SW480 (cell line): ENCODE measurements around the gene SNRPB.
"Not testable (repeated sequence)": the region's sequence is repeated elsewhere in the genome, so short reads cannot be mapped to it uniquely, and the experiment has no call there.

Source experiments
- DNase-seq: peaks from one replicate; pipeline ENCODE4 v3.0.0-alpha.2; 2016; ENCODE audit warnings: low spot score

The SNRPB gene

DNA sequence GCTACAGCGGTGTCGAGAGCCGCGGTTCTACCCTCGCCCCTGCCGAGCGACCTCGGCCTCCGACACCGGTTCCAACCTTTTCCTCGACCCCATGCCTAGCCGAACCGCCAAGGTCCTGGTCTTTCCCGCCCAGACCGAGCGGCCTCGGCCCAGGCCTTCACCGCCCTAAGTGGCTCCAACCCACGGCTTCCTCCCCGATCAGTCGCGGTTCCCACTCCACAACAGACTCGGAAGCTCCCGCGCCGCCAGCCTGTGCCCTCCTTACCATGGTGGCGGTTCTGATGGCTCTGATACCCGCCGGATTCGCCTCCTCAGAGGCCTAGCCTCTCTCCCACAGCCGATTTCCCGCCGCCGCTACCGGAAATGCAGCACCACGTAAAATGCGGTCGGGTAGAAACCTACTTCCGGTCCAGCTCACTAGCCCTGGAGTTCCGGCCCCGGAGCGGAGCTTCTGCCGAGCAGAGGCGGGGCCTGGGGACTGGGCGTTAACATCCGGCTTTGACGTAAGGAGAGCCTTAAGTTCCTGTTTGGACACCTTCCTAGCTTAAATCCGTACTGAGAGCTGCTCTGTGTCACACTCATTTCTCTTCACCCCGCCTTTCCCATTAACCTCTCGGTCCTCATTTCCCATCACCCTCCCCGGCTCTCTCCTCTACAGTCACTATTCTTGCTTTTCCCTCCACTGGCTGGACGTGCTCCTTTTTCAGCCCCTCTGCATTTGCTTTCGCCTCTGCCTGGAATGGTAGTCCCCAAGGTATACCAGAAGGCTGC lies at the start of gene SNRPB:
Gene SNRPB, minus strand, starts transcription at position 367 of the 771 bp plus-strand sequence. Its CDS starts 99 bp downstream, at position 268.
- peak; percentile 100 for DNase-seq

DNA sequence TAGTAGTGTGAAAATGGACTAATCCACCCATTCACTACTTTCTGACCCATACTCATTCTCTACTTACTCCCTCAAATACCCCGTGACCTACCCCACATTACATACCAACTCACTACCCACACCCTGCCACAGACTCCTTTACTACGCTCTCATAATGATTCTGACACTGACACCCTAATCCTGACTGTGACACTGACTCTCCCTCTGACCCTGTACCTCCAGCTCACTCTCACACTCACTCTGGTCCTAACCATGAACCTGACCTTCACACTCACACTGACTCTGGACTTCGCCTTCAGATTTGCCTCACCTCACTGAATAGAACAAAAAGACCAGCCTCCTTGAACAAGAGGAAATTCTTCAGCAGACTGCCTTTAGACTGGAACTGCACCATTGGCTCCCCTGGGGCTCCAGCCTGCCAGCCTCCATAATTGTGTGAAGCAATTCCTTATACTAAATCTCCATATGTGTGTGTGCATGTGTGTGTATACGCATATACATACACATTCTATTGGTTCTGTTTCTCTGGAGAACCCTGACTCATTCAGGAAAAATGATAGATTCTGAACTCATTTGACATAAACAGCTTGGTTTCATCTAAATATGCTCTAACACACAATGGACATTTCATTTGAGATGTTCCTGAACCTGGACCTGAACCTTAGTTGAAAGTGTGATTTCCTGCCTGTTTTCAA lies 48.7 kb upstream of the SNRPB start:
- no peak for DNase-seq

DNA sequence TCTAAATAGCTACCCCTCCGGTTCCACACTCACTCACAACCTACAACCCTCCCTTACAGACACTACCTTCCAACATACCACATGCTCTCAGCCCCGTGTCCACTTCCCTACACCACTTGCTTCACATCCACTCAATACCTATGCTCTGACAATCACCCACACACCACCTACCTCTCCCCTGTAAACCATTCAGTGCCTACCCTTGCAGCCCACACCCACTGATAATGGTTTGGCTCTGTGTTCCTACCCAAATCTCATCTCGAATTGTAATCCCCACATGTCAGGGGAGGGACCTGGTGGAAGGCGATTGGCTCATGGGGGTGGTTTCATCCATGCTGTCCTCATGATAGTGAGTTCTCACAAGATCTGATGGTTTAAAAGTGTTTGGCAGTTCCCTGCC lies 48.0 kb upstream of the SNRPB start:
- DNase-seq = no peak

DNA sequence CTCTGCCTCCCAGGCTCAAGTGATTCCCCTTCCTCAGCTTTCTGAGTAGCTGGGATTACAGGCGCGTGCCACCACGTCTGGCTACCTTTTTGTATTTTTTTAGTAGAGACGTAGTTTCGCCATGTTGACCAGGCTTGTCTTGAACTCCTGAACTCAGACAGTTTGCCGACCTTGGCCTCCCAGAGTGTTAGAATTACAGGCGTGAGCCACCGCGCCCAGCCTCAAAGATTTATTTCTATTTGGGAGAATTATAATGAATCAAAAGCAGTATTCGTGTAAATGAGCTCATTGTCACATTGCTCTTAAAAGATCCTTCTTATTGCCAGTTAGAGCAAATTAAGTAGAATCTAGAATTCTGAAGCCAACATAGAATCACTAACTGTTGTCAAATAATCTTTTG lies 47.5 kb upstream of the SNRPB start:
- DNase-seq = no peak

DNA sequence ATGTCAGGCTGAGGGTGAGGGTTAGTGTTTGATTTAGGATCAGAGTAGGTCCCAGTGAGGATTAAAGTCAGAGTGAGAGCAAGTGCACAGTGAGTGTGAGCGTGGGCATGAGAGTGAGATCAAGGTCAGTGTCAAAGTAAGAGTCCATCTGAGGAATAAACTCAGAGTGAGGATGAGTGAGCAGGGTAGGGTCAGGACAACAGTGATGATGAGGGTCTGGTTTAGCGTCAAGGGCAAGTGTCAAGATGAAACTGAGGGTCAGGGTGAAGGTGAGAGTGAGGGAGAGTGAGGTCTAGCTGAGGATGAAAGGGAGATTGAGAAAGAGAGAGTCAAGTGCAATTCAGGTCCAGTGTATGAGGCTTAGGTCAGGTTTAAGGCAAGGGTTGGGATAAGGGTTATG lies 45.8 kb upstream of the SNRPB start:
- DNase-seq = no peak

DNA sequence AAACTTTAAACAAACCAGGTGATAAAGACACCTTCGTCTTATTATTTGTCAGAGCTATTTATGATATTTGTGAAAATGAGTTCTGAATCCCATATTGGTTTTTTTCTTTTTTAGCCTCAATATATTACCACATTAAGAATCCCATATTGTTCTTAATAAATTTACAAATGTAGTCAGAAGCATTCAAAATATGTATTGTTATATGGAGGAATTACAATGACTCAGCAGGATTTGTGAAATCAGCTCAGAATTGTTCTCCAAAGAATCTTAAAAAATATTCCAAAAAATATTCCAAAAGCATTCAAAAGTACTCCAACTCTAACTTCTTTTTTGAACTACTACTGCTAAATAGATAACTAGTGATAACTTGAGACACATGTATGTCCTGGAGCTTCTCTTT lies 44.6 kb upstream of the SNRPB start:
- DNase-seq = no peak

DNA sequence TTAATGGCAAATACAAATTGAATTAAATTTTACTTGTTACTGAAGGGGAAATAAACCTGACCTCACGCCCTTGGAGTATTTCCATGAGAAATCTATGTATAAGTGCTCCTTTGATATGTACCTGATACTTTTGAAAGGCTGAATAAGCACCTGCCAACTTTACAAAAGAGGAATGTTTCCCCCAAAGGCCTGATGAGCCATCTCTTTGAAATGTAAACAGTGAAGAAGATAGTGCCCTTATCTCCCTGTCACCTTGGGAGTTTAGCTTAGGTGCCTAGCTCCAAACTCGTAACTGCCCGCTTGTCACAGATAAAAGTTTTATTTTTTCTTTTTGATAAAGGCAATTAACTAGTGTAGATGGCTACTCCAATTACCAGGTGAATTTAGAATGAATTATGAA lies 39.2 kb upstream of the SNRPB start:
- no peak for DNase-seq

DNA sequence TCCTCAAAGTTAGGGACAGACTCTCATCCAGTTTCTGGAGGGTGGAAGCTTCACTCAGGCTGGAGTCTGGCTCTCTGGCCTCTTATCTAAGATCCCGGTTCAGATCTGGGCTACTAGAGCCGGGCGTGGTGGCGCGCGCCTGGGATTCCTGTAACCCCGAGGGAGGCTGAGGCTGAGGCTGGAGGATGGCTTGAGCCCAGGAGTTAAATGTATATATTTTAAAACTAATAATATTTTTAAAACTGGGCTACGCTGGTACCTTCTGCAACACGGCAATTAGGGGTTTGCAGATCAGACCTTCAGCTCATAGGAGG lies 38.8 kb upstream of the SNRPB start:
- no peak for DNase-seq

DNA sequence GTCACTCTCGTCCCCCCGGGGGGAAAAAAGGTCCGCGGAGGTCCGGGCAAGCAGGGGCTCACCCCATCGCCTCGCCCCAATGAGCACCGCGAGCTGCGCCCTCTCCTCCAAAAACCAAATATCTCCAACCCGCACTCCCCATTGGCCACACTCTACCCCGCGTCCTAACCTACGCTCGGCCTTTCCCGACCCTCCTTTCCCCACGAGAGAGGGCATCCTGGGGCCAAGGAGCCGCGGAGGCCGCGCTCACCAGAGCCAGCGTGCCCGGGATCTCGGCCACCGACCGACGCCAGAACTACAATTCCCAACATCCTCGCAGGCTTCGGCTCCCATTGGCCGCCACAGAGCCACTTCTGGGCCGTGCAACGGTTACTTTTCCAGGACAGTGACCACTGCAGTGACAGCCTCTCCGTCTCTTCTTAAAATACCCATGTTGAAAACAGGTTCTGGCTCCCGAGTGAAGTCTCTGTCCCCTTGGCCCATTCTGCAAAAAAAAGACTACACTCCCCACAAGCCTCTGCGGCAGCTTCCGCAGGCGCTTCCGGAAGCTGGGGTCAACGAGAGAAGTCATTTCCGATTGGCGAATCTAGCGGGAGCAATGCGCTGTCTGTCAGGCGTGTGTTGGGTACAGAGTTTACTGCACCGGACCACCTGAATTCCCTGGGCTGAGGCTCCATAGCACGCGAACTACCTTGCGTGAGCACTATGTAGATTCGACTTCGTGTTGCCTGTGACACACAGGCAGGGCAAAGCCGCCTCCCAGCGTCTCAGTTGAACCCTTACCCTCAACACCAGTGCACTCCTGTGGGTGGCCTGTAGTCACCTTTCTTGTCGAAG lies 38.3 kb upstream of the SNRPB start, which contains the start of gene ZNF343:
Gene ZNF343, minus strand, starts transcription at position 285 of the 837 bp plus-strand sequence. CDS start 15,020 bp downstream, outside the sequence.
- DNase-seq = peak; percentile 88

DNA sequence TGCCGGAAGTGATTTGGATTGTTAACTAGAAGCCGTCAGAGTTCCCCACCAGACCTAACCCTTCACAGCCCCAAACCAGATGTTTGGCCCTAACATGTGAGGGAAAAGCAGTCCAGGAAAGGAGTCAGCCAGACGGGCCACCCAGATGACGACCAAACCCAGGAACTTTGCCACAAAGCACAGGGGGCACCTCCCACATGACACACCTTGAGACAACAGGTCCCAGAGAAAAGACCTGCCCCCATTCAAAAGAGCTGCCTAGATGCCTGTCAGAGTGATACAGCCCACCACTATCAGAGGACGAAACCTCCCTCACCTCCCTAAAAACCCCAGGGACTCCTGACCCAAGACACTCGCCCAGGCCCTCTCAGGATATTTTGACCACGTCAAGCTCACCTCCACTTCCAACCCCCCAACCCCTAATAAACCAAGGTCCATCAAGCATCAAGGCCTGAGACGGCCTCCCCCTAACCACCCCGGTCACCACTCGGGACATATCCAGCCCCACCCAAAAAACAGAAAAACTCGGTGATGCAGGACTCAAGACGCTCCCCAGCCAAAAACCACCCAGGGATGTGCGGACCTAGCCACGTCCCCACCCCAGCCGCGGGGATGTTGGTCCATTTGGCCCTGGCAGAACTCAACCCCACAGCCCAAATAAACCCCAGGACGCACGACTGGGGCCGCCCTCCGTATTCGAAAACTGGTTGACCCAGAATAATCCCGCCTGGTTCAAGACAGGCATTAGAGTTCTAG lies 37.5 kb upstream of the SNRPB start:
- DNase-seq = peak; percentile 30

DNA sequence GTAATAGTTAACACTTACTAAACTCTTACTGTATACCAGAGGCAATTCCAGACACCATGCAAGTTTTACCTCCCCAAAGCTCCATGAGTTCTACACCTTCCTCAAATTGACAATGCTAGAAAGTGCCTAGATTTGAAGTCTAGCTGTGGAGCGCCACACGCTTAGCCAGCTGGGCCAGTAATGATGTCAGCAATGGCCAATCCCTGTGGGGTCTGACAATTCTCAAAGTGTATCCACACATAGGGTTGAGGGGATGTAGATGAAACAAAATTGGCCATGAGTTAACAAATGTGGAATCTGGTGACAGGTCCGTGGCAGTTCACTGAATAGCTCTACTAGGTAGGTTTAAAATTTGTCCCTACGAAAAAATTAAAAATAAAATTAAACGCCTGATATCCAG lies 36.9 kb upstream of the SNRPB start:
- DNase-seq = no peak

DNA sequence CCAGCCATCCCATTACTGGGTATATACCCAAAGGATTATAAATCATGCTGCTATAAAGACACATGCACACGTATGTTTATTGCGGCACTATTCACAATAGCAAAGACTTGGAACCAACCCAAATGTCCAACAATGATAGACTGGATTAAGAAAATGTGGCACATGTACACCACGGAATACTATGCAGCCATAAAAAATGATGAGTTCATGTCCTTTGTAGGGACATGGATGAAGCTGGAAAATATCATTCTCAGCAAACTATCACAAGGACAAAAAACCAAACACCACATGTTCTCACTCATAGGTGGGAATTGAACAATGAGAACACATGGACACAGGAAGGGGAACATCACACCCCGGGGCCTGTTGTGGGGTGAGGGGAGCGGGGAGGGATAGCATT lies 35.8 kb upstream of the SNRPB start:
- not testable (repeated sequence) for DNase-seq

DNA sequence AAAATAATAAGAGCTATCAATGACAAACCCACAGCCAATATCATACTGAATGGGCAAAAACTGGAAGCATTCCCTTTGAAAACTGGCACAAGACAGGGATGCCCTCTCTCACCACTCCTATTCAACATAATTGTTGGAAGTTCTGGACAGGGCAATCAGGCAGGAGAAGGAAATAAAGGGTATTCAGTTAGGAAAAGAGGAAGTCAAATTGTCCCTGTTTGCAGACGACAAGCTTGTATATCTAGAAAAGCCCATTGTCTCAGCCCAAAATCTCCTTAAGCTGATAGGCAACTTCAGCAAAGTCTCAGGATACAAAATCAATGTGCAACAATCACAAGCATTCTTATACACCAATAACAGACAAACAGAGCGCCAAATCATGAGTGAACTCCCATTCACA lies 34.2 kb upstream of the SNRPB start:
- DNase-seq = not testable (repeated sequence)

DNA sequence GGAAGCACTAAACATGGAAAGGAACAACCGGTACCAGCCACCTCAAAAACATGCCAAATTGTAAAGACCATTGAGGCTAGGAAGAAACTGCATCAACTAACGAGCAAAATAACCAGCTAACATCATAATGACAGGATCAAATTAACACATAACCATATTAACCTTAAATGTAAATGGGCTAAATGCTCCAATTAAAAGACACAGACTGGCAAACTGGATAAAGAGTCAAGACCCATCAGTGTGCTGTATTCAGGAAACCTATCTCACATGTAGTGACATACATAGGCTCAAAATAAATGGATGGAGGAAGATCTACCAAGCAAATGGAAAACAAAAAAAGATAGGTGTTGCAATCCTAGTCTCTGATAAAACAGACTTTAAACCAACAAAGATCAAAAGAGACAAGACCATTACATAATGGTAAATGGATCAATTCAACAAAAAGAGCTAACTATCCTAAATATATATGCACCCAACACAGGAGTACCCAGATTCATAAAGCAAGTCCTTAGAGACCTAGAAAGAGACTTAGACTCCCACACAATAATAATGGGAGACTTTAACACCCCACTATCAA lies 32.3 kb upstream of the SNRPB start:
- DNase-seq = not testable (repeated sequence)

DNA sequence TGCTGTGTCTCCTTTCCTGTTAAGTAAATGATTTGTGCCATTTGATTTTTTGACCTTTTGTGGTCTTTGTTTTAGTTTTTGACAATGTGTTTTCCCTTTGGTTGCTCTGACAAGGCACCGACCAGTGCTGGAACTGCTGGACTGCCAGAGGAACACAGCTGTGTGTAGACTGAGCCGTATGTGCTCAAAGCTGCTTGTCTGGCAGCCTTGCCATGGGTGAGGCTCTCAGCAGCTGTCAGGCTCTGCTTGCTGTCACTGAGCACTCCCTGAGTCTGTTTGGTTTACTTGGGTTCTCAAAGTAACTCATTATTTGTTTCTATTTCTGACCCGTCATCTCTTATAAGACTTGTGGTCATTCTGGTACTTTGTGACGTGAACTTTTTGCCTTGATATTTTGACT lies 15.1 kb upstream of the SNRPB start:
- no peak for DNase-seq

DNA sequence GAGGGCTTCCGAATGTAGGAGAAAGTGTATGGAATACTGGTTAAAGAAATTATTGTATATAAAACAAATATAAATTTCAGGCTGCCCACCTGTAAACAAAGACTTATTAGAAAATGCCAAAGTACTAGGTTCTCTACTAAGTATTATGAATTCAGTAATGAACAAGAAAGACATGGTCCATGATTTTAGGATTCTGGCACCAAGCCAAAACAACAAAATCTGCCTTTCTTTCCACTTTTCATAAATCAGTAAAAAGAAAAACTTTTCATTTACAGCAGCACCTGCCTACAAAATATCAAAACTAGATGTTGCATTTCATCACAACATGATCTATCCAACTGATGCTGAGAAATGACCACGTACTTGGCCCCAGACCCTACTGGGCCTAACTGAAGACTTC lies 14.5 kb upstream of the SNRPB start:
- no peak for DNase-seq

DNA sequence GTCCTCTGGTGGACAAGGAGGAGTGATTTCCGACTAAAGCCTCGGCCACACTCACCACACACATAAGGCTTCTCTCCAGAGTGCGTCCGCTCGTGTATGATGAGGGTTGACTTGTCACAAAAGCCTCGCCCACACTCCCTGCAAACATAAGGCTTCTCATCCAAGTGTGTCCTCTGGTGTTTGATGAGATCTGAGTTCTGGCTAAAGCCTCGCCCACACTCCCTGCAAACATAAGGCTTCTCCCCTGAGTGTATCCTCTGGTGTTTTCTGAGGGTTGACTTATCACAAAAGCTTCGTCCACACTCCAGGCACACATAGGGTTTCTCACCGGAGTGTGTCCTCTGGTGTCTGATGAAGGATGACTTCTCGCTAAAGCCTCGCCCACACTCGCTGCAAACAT lies 12.9 kb upstream of the SNRPB start:
- DNase-seq = no peak

DNA sequence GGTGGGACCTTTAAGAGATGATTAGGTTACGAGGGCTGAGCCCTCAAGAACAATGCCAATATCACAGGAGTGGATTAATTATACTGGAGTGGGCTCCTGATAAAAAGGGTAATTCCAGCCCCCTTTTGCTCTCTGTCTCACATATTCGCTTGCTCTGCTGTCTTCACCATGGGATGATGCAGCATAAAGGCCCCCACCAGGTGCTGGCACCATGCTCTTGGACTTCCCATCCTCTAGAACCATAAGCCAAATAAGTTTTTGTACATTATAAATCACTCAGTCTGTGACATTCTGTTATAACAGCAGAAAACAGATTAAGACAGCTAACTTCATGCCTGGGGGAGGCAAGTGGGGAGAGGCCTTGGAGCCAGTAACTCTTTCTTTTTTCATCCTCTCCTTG lies 9.8 kb upstream of the SNRPB start:
- no peak for DNase-seq

DNA sequence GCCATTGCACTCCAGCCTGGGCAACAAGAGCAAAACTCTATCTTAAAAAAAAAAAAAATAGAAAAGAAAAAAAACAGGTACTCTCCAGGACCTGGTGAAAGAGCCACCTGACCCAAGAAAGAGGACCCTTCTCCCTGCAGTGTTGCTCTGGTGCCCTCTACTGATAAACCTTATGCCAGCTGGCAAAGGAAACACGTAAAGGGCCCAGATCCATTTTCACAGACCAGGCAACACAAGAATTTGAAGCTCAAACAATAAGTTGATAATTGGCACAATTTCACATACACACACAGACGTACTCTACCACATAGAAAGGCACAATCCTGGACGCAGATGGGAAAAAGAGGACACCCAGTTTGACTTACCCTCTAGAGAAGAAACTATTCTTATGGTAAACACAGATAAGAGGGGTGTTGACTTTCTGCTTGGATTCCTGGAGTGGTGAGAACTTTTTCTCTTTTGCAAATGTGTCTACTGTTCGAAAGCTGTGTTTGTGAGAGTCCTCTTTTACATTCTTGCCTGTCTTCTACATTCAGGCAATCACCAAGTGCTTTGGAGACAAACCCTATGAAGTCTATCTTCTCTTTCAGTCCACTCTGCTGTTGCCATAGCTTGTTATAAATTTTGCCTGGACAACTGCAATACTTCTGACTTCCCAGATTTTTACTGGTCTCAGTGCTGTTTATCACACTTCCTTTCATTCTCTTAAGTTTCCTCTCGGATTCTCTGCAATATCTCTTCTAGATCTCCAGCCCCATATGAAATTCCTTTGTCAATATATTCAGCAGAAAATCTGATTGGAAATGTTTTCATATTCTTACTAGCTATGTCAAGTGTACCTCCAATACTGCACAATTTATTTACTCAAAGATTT lies 6.4 kb upstream of the SNRPB start:
- DNase-seq = no peak

DNA sequence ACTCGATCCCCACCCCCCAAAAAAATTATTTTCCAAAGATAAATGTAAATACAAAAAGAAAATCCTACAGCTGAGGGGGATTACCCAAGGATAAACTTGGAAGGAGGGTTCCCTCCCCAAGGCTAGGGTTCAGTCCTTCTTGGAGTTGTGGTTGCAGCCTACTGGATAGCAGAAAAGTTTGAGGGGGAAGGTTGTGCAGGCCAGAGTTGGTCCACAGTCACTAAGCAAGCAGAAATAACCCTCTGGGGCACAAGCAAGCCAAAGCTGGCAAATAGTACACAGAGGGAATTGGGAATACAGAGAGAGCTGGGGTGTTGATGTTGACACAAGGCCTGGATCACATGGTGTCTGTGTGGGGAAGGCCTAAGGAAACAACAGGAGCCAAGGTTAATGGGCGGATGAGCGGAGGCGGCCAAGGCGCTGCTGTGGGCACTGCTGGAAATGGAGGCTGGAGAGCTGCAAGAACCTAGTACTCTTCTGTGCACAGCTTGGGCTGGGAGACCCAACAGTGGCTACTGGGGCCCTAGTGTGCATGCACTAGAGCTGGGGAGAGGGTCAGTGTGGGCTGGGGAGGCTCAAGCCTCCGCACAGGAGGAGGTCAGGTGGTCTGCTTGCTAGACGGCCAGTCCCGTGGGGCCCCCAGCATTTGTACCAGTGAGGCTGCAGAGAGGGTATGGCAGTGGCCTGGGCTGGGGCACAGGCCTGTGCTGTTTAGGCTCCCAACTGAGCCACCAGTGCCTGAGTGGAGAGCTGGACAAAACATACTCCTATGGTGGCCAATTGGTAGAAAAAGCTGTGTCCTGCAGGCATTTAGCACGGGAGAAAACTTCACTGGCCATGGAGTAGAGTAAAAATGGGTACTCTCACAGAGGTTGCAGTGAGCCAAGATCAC lies 5.5 kb upstream of the SNRPB start:
- DNase-seq = no peak
